ENCODE data around the gene EML6. TPM values are rescaled to one million over a fixed set of nuclear protein-coding genes. Genes with fewer than 3 reads are reported as not detected.

Gene EML6
- polyA plus RNA-seq, 1 of the 3 experiments (the other 2 are of a cell fraction): 1.1 TPM

GRCh38 chr2:54758951-54759350, 35.5 kb downstream of the EML6 start:
- H3K27ac ChIP-seq (ENCODE audit: low read depth in 2 of 2, low read length in 1 of 2): no peak overlapping the region
- WGBS (ENCODE audit: low lambda C conversion rate): 68% methylated on average over 1 of the region's 1 CpG
- ChIA-PET POLR2A (no interaction called here), CTCF (interaction anchor here (1.2 to 2.2 kb wide), 2 partner anchors 80 to 652 kb away, joined by 3 to 9 read pairs; no protein-coding TSS in a partner anchor)
- TF ChIP-seq TAF1 (IDR thresholded peaks at IDR 0.05; ENCODE audit: borderline replicate concordance, low read depth, low read length) (no peak), RXRA (IDR thresholded peaks at IDR 0.05; ENCODE audit: borderline replicate concordance, low read depth) (no peak), MEF2A (IDR thresholded peaks at IDR 0.05; ENCODE audit: borderline replicate concordance, low read depth) (no peak), NFIC (IDR thresholded peaks at IDR 0.05; ENCODE audit: borderline replicate concordance) (no peak), GABPA (IDR thresholded peaks at IDR 0.05; ENCODE audit: low read depth) (no peak), RFX5 (IDR thresholded peaks at IDR 0.05; ENCODE audit: low read length) (no peak), FOXJ3 (CRISPR knock-in tag; IDR thresholded peaks at IDR 0.05) (no peak), REST (IDR thresholded peaks at IDR 0.05; ENCODE audit: low read depth, low read length) (no peak), RAD21 (IDR thresholded peaks at IDR 0.05; ENCODE audit: low read length) (no peak), GATA2 (CRISPR knock-in tag; IDR thresholded peaks at IDR 0.05) (no peak), FOXM1 (IDR thresholded peaks at IDR 0.05; ENCODE audit: low read depth) (no peak), NRF1 (IDR thresholded peaks at IDR 0.05; ENCODE audit: low read depth, low read length) (no peak), EZH2phosphoT487 (IDR thresholded peaks at IDR 0.05; ENCODE audit: borderline replicate concordance, low read depth) (no peak), MXI1 (IDR thresholded peaks at IDR 0.05; ENCODE audit: low read depth, low read length) (no peak), CHD2 (IDR thresholded peaks at IDR 0.05; ENCODE audit: low read length, partially characterized antibody) (no peak), EP300 (IDR thresholded peaks at IDR 0.05; ENCODE audit: borderline replicate concordance in 1 of 2, low read depth in 1 of 2, low read length in 1 of 2) (no peak), USF1 (IDR thresholded peaks at IDR 0.05; ENCODE audit: borderline replicate concordance, low read depth) (no peak), TEAD4 (IDR thresholded peaks at IDR 0.05; ENCODE audit: borderline replicate concordance, insufficient read depth) (no peak), RCOR1 (IDR thresholded peaks at IDR 0.05; ENCODE audit: low read length) (no peak)
- H3K9me3 ChIP-seq: peaks cover 5% of the 10 kb centered on the region; the same call in 1 of the 2 replicates
- peaks cover 4 to 12% of the 10 kb centered on the region in 2 experiments; a peak in 3 of 4 replicates for H3K4me1 ChIP-seq (ENCODE audit: control insufficient read depth in 1 of 2, insufficient read depth in 2 of 2, low read depth in 1 of 2, low read length in 1 of 2)
- no peaks in the 10 kb centered on the region for H3K79me2 ChIP-seq (ENCODE audit: insufficient read depth)
- no peak overlapping the region for H3K4me3 ChIP-seq (ENCODE audit: low read depth in 2 of 2, low read length in 1 of 2)
- H4K20me1 ChIP-seq (ENCODE audit: insufficient read depth): no peaks in the 10 kb centered on the region
- no peak overlapping the region for H2AFZ ChIP-seq (ENCODE audit: low read depth)
- H3F3A ChIP-seq (replicated peaks; ENCODE audit: insufficient read depth): no peaks in the 10 kb centered on the region
- no peaks in the 10 kb centered on the region for H3K27me3 ChIP-seq (ENCODE audit: insufficient read depth)
- no peak overlapping the region for H3K4me2 ChIP-seq
- DNase-seq: no peak
- H3K9ac ChIP-seq: no peak overlapping the region
- no peaks in the 10 kb centered on the region for H3K36me3 ChIP-seq (replicated peaks in 1 of 2; ENCODE audit: control insufficient read depth in 1 of 2, insufficient read depth in 2 of 2, low read length in 1 of 2)
- H3K9me2 ChIP-seq: no peaks in the 10 kb centered on the region

All from SK-N-SH (cell line).